Occipital lobe (tissue), 2 donors: Measurements from ENCODE around the gene HOXB4. TPM values are rescaled to one million over a fixed set of nuclear protein-coding genes. Genes with fewer than 3 reads are reported as not detected.

Source experiments
- DNase-seq: peaks from one replicate; lab custom pipeline; 2025; lab: John Stamatoyannopoulos, UW
- total RNA-seq: library from RNA; depleted of rRNA; stranded (reverse); fragments of >200 nt; gene quantifications from one replicate; pipeline ENCODE4 v1.2.3, GENCODE V29; 2014

The HOXB4 gene
- total RNA-seq, 1 donor from 2014 or later, result not detected

- no peak for DNase-seq
Measured at GRCh38 chr17:48615047-48615962, 37.2 kb upstream of the HOXB4 start, which contains the start of gene HOXB8. TSS of gene HOXB8 (minus strand) at chr17:48615292. CDS start at chr17:48614704, 588 bp downstream.

GRCh38 chr17:48613862-48614694 is 35.9 kb upstream of the HOXB4 start:
- no peak for DNase-seq

GRCh38 chr17:48612854-48613691 is 34.9 kb upstream of the HOXB4 start:
- DNase-seq, result no peak

- DNase-seq, result no peak
Measured at GRCh38 chr17:48612456-48612853, 34.3 kb upstream of the HOXB4 start.

- no peak for DNase-seq
Measured at GRCh38 chr17:48611681-48612455, 33.7 kb upstream of the HOXB4 start.

- no peak for DNase-seq
Measured at GRCh38 chr17:48611213-48611612, 33.1 kb upstream of the HOXB4 start.

- no peak for DNase-seq
Measured at GRCh38 chr17:48610282-48611211, 32.4 kb upstream of the HOXB4 start, which contains the start of gene HOXB7. TSS of gene HOXB7 (minus strand) at chr17:48611017. CDS start at chr17:48610918, 99 bp downstream.

- DNase-seq, result no peak
Measured at GRCh38 chr17:48609759-48610281, 31.7 kb upstream of the HOXB4 start.

GRCh38 chr17:48609033-48609432 is 30.9 kb upstream of the HOXB4 start:
- no peak for DNase-seq

- DNase-seq, result no peak
Measured at GRCh38 chr17:48608494-48608834, 30.3 kb upstream of the HOXB4 start.

- no peak for DNase-seq
Measured at GRCh38 chr17:48606892-48607614, 28.9 kb upstream of the HOXB4 start.

- no peak for DNase-seq
Measured at GRCh38 chr17:48605991-48606891, 28.1 kb upstream of the HOXB4 start.

- DNase-seq, result no peak
Measured at GRCh38 chr17:48605409-48605919, 27.3 kb upstream of the HOXB4 start.

GRCh38 chr17:48604770-48605329 is 26.7 kb upstream of the HOXB4 start, which contains the start of gene HOXB6:
TSS of gene HOXB6 (minus strand) at chr17:48604986. CDS start at chr17:48598150, 6,836 bp downstream.
- no peak for DNase-seq

- DNase-seq, result no peak
Measured at GRCh38 chr17:48603959-48604769, 26.0 kb upstream of the HOXB4 start.
